ENCODE results near the gene ZNF414. TPM values are rescaled to one million over a fixed set of nuclear protein-coding genes. Genes with fewer than 3 reads are reported as not detected.

ZNF414 gene
- total RNA-seq, 2 donors from 2014 or later: 22.6 to 23.7 TPM

DNA sequence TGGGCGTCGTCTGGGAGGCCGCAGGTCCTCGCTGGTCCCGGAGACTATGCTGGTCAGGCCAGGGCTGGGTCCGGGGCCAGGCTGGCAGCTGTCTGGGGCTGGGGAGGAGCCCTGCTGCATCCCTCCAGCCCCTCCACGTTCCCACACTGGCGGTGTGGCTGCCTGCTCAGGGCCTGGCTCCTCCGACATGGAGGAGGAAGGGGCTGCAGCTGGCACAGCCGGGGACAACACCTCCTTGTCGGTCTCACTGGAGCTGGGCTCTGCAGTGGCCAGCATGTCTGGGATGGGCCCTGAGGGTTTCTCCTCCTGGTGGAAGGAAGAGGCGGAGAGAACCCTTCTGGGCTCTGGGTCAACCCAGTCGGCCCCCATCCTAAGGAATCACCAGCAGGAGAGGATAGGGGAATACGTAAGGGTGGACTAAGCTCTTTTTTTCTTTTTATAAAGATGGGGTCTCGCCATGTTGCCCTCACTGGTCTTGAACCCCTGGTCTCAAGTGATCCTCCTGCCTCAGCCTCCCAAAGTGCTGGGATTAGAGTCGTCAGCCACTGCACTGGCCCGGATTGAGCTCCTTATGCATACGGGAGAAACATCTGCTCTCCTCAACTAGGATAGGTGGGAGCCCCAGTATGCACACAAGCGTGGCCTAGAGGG, 806 bp downstream of the ZNF414 start:
- DNase-seq: no peak
- H3K4me1 ChIP-seq (ENCODE audit: control insufficient read depth, insufficient read depth, low read length): peaks cover 5% of the 10 kb centered on the region
- H3K4me3 ChIP-seq (ENCODE audit: low read length): peak overlapping the region; percentile 82
- WGBS, 2 experiments (ENCODE audit: insufficient coverage in 1 of 2, insufficient read length in 1 of 2): 56 to 74% methylated on average over 8 to 19 of the region's 19 CpGs
- peaks cover 18% of the 10 kb centered on the region for H3K36me3 Mint-ChIP-seq (ENCODE audit: low read depth)
- peak overlapping the region; percentile 81 for H3K4me3 Mint-ChIP-seq
- H3K27ac ChIP-seq (ENCODE audit: low read depth, low read length): peak overlapping the region; percentile 85
- peak overlapping the region; percentile 36 for H3K9ac ChIP-seq (ENCODE audit: extremely low read depth, low read length, poor library complexity, severe bottlenecking)
- no peaks in the 10 kb centered on the region for H3K27me3 Mint-ChIP-seq (ENCODE audit: insufficient read depth)
- H3K4me1 Mint-ChIP-seq: peaks cover 7% of the 10 kb centered on the region
- peaks cover 2% of the 10 kb centered on the region for H3K36me3 ChIP-seq (ENCODE audit: control insufficient read depth, insufficient read depth, low read length)
- H3K9me3 Mint-ChIP-seq: peaks cover 1% of the 10 kb centered on the region
- H3K27ac Mint-ChIP-seq: peak overlapping the region; percentile 97
- H3K27me3 ChIP-seq (ENCODE audit: control insufficient read depth, insufficient read depth, low read length, poor library complexity, severe bottlenecking): no peaks in the 10 kb centered on the region
- TF ChIP-seq CTCF (conservative IDR thresholded peaks at IDR 0.05): peak; percentile 13
- no peaks in the 10 kb centered on the region for H3K9me3 ChIP-seq (ENCODE audit: control insufficient read depth, low read length)

GRCh38 chr19:8512115-8512967, 1.6 kb downstream of the ZNF414 start:
- no peaks in the 10 kb centered on the region for H3K9me3 ChIP-seq (ENCODE audit: control insufficient read depth, low read length)
- no peak for TF ChIP-seq CTCF (conservative IDR thresholded peaks at IDR 0.05)
- DNase-seq: peak; percentile 84
- H3K4me1 ChIP-seq (ENCODE audit: control insufficient read depth, insufficient read depth, low read length): peaks cover 5% of the 10 kb centered on the region
- Mint-ChIP-seq H3K4me1 (peaks cover 4% of the 10 kb centered on the region), H3K27ac (peak overlapping the region; percentile 84), H3K4me3 (peak overlapping the region; percentile 6), H3K9me3 (peaks cover 1% of the 10 kb centered on the region), H3K27me3 (ENCODE audit: insufficient read depth) (no peaks in the 10 kb centered on the region), H3K36me3 (ENCODE audit: low read depth) (peaks cover 21% of the 10 kb centered on the region)
- no peak overlapping the region for H3K9ac ChIP-seq (ENCODE audit: extremely low read depth, low read length, poor library complexity, severe bottlenecking)
- WGBS, 2 experiments (ENCODE audit: insufficient coverage in 1 of 2, insufficient read length in 1 of 2): 90 to 98% methylated on average over 7 to 22 of the region's 22 CpGs
- H3K36me3 ChIP-seq (ENCODE audit: control insufficient read depth, insufficient read depth, low read length): peaks cover 2% of the 10 kb centered on the region
- H3K27ac ChIP-seq (ENCODE audit: low read depth, low read length): peak overlapping the region; percentile 85
- peak overlapping the region; percentile 82 for H3K4me3 ChIP-seq (ENCODE audit: low read length)
- no peaks in the 10 kb centered on the region for H3K27me3 ChIP-seq (ENCODE audit: control insufficient read depth, insufficient read depth, low read length, poor library complexity, severe bottlenecking)

- DNase-seq: no peak
- Mint-ChIP-seq H3K4me3 (no peak overlapping the region), H3K36me3 (ENCODE audit: low read depth) (peaks cover 21% of the 10 kb centered on the region), H3K4me1 (peaks cover 4% of the 10 kb centered on the region), H3K9me3 (peaks cover 1% of the 10 kb centered on the region), H3K27ac (no peak overlapping the region), H3K27me3 (ENCODE audit: insufficient read depth) (no peaks in the 10 kb centered on the region)
- H3K9ac ChIP-seq (ENCODE audit: extremely low read depth, low read length, poor library complexity, severe bottlenecking): no peak overlapping the region
- no peaks in the 10 kb centered on the region for H3K9me3 ChIP-seq (ENCODE audit: control insufficient read depth, low read length)
- H3K4me3 ChIP-seq (ENCODE audit: low read length): no peak overlapping the region
- H3K4me1 ChIP-seq (ENCODE audit: control insufficient read depth, insufficient read depth, low read length): peaks cover 5% of the 10 kb centered on the region
- H3K27ac ChIP-seq (ENCODE audit: low read depth, low read length): no peak overlapping the region
- peak; percentile 54 for TF ChIP-seq CTCF (conservative IDR thresholded peaks at IDR 0.05)
- 97% methylated on average over 28 to 45 of the region's 45 CpGs for WGBS, 2 experiments (ENCODE audit: insufficient coverage in 1 of 2, insufficient read length in 1 of 2)
- H3K36me3 ChIP-seq (ENCODE audit: control insufficient read depth, insufficient read depth, low read length): peaks cover 2% of the 10 kb centered on the region
- H3K27me3 ChIP-seq (ENCODE audit: control insufficient read depth, insufficient read depth, low read length, poor library complexity, severe bottlenecking): no peaks in the 10 kb centered on the region
These were observed 2.3 kb downstream of the ZNF414 start for GRCh38 chr19:8511573-8512101.
